Measurements from ENCODE around the gene NEGR1. TPM values are rescaled to one million over a fixed set of nuclear protein-coding genes. Genes with fewer than 3 reads are reported as not detected.
A peak's percentile ranks its signal among the peaks of the same experiment; 100 is the strongest.

Gene NEGR1
- total RNA-seq, 1 donor: 20.7 TPM

- TF ChIP-seq CTCF (IDR thresholded peaks at IDR 0.05; ENCODE audit: insufficient read depth, low read length): no peak
- DNase-seq (ENCODE audit: low read depth): no peak
- H3K4me3 ChIP-seq (ENCODE audit: low read depth, low read length): no peak overlapping the region
These were observed 501.7 kb downstream of the NEGR1 start for GRCh38 chr1:71780681-71781080.

- no peak overlapping the region for H3K4me3 ChIP-seq (ENCODE audit: low read depth, low read length)
- no peak for DNase-seq (ENCODE audit: low read depth)
- TF ChIP-seq CTCF (IDR thresholded peaks at IDR 0.05; ENCODE audit: insufficient read depth, low read length): no peak
These were observed 503.4 kb downstream of the NEGR1 start for GRCh38 chr1:71778940-71779339.

- H3K4me3 ChIP-seq (ENCODE audit: low read depth, low read length): no peak overlapping the region
- no peak for TF ChIP-seq CTCF (IDR thresholded peaks at IDR 0.05; ENCODE audit: insufficient read depth, low read length)
- DNase-seq (ENCODE audit: low read depth): no peak
These were observed 505.2 kb downstream of the NEGR1 start for GRCh38 chr1:71777094-71777493.

- TF ChIP-seq CTCF (IDR thresholded peaks at IDR 0.05; ENCODE audit: insufficient read depth, low read length): no peak
- no peak overlapping the region for H3K4me3 ChIP-seq (ENCODE audit: low read depth, low read length)
- no peak for DNase-seq (ENCODE audit: low read depth)
These were observed 507.6 kb downstream of the NEGR1 start for GRCh38 chr1:71774705-71775104.

- H3K4me3 ChIP-seq (ENCODE audit: low read depth, low read length): no peak overlapping the region
- peak; percentile 48 for DNase-seq (ENCODE audit: low read depth)
- no peak for TF ChIP-seq CTCF (IDR thresholded peaks at IDR 0.05; ENCODE audit: insufficient read depth, low read length)
These were observed 512.2 kb downstream of the NEGR1 start for GRCh38 chr1:71770121-71770520.

- no peak for DNase-seq (ENCODE audit: low read depth)
- no peak overlapping the region for H3K4me3 ChIP-seq (ENCODE audit: low read depth, low read length)
- TF ChIP-seq CTCF (IDR thresholded peaks at IDR 0.05; ENCODE audit: insufficient read depth, low read length): no peak
These were observed 515.6 kb downstream of the NEGR1 start for GRCh38 chr1:71766748-71767147.

GRCh38 chr1:71762514-71763255 lies 519.7 kb downstream of the NEGR1 start:
- H3K4me3 ChIP-seq (ENCODE audit: low read depth, low read length): no peak overlapping the region
- DNase-seq (ENCODE audit: low read depth): no peak
- TF ChIP-seq CTCF (IDR thresholded peaks at IDR 0.05; ENCODE audit: insufficient read depth, low read length): no peak

All from fibroblast of the aortic adventitia (primary cell).